ENCODE data around the gene DHX16. TPM values are rescaled to one million over a fixed set of nuclear protein-coding genes. Genes with fewer than 3 reads are reported as not detected.
A peak's percentile ranks its signal among the peaks of the same experiment; 100 is the strongest.

DHX16 gene
- total and polyA plus RNA-seq, 4 donors: 12.8 to 34.0 (median 23.7) TPM

GRCh38 chr6:30612687-30613248 lies 60.0 kb downstream of the DHX16 start:
- peak overlapping the region in 1 of 2 donors; percentile 85 for H3K27ac ChIP-seq (ENCODE audit: low read depth in 1 of 2, low read length in 2 of 2)
- intact Hi-C loops (cut with DNase I): loop anchor here (5.0 kb wide), 1 partner anchor 40 kb away; the partner anchor contains the start of gene ABCF1 (in 2 of the 2)
- peaks cover 2 to 5% of the 10 kb centered on the region in 2 donors for H3K4me1 ChIP-seq (ENCODE audit: control insufficient read depth in 1 of 2, insufficient read depth in 2 of 2, low read length in 2 of 2)
- ATAC-seq (ENCODE audit: low FRiP score): no peak
- H3K9me3 ChIP-seq (ENCODE audit: control insufficient read depth, low read length): no peaks in the 10 kb centered on the region
- H3K27me3 ChIP-seq (ENCODE audit: control insufficient read depth in 1 of 2, insufficient read depth in 2 of 2, low read length in 1 of 2): peaks cover 0 to 2% of the 10 kb centered on the region in 2 donors
- H3K4me3 ChIP-seq (ENCODE audit: low read length in 2 of 2): no peak overlapping the region
- WGBS, 2 donors: 17 to 22% methylated on average over 6 of the region's 6 CpGs
- peaks cover 5 to 14% of the 10 kb centered on the region in 2 donors for H3K36me3 ChIP-seq (ENCODE audit: control insufficient read depth in 1 of 2, insufficient read depth in 2 of 2, low read length in 1 of 2)
- no peak for DNase-seq

GRCh38 chr6:30612213-30612612 lies 60.6 kb downstream of the DHX16 start:
- Histone ChIP-seq H3K9me3 (ENCODE audit: control insufficient read depth, low read length) (no peaks in the 10 kb centered on the region), H3K36me3 (ENCODE audit: control insufficient read depth in 1 of 2, insufficient read depth in 2 of 2, low read length in 1 of 2) (peaks cover 5 to 16% of the 10 kb centered on the region in 2 donors), H3K4me3 (ENCODE audit: low read length in 2 of 2) (no peak overlapping the region), H3K27me3 (ENCODE audit: control insufficient read depth in 1 of 2, insufficient read depth in 2 of 2, low read length in 1 of 2) (peaks cover 0 to 2% of the 10 kb centered on the region in 2 donors), H3K4me1 (ENCODE audit: control insufficient read depth in 1 of 2, insufficient read depth in 2 of 2, low read length in 2 of 2) (peaks cover 2 to 5% of the 10 kb centered on the region in 2 donors), H3K27ac (ENCODE audit: low read depth in 1 of 2, low read length in 2 of 2) (no peak overlapping the region)
- intact Hi-C loops (cut with DNase I): loop anchor here (5.0 kb wide), 1 partner anchor 40 kb away; the partner anchor contains the start of gene ABCF1 (in 2 of the 2)
- no peak for DNase-seq
- ATAC-seq (ENCODE audit: low FRiP score): no peak
- 59 to 66% methylated on average over 1 of the region's 1 CpG for WGBS, 2 donors

GRCh38 chr6:30611856-30612194 lies 61.0 kb downstream of the DHX16 start:
- no peak overlapping the region for H3K27ac ChIP-seq (ENCODE audit: low read depth in 1 of 2, low read length in 2 of 2)

GRCh38 chr6:30611150-30611855 lies 61.5 kb downstream of the DHX16 start:
- H3K9me3 ChIP-seq (ENCODE audit: control insufficient read depth, low read length): no peaks in the 10 kb centered on the region
- DNase-seq (no peak), ATAC-seq (ENCODE audit: low FRiP score) (no peak)
- H3K27me3 ChIP-seq (ENCODE audit: control insufficient read depth in 1 of 2, insufficient read depth in 2 of 2, low read length in 1 of 2): peaks cover 0 to 2% of the 10 kb centered on the region in 2 donors
- intact Hi-C loops (cut with DNase I): loop anchor here (5.0 kb wide), 1 partner anchor 39 kb away; the partner anchor contains the start of gene ABCF1 (in 2 of the 2)
- no peak overlapping the region for H3K4me3 ChIP-seq (ENCODE audit: low read length in 2 of 2)
- 57 to 61% methylated on average over 9 of the region's 9 CpGs for WGBS, 2 donors
- peaks cover 2 to 5% of the 10 kb centered on the region in 2 donors for H3K4me1 ChIP-seq (ENCODE audit: control insufficient read depth in 1 of 2, insufficient read depth in 2 of 2, low read length in 2 of 2)
- H3K36me3 ChIP-seq (ENCODE audit: control insufficient read depth in 1 of 2, insufficient read depth in 2 of 2, low read length in 1 of 2): peaks cover 7 to 13% of the 10 kb centered on the region in 2 donors
- H3K27ac ChIP-seq (ENCODE audit: low read depth in 1 of 2, low read length in 2 of 2): no peak overlapping the region

More at GRCh38 chr6:30611856-30612194, 61.0 kb downstream of the DHX16 start:
- H3K27me3 ChIP-seq (ENCODE audit: control insufficient read depth in 1 of 2, insufficient read depth in 2 of 2, low read length in 1 of 2): peaks cover 0 to 2% of the 10 kb centered on the region in 2 donors
- no peak overlapping the region for H3K4me3 ChIP-seq (ENCODE audit: low read length in 2 of 2)
- 24 to 36% methylated on average over 2 of the region's 2 CpGs for WGBS, 2 donors
- ATAC-seq (ENCODE audit: low FRiP score) (no peak), DNase-seq (no peak)
- intact Hi-C loops (cut with DNase I): loop anchor here (5.0 kb wide), 1 partner anchor 40 kb away; the partner anchor contains the start of gene ABCF1 (in 2 of the 2)
- peaks cover 2 to 5% of the 10 kb centered on the region in 2 donors for H3K4me1 ChIP-seq (ENCODE audit: control insufficient read depth in 1 of 2, insufficient read depth in 2 of 2, low read length in 2 of 2)
- peaks cover 5 to 16% of the 10 kb centered on the region in 2 donors for H3K36me3 ChIP-seq (ENCODE audit: control insufficient read depth in 1 of 2, insufficient read depth in 2 of 2, low read length in 1 of 2)
- H3K9me3 ChIP-seq (ENCODE audit: control insufficient read depth, low read length): no peaks in the 10 kb centered on the region

GRCh38 chr6:30610065-30610464 lies 62.7 kb downstream of the DHX16 start:
- Histone ChIP-seq H3K4me3 (ENCODE audit: low read length in 2 of 2) (no peak overlapping the region), H3K36me3 (ENCODE audit: control insufficient read depth in 1 of 2, insufficient read depth in 2 of 2, low read length in 1 of 2) (peaks cover 13% of the 10 kb centered on the region in 2 donors), H3K27ac (ENCODE audit: low read depth in 1 of 2, low read length in 2 of 2) (no peak overlapping the region), H3K4me1 (ENCODE audit: control insufficient read depth in 1 of 2, insufficient read depth in 2 of 2, low read length in 2 of 2) (peaks cover 2 to 5% of the 10 kb centered on the region in 2 donors), H3K9me3 (ENCODE audit: control insufficient read depth, low read length) (no peaks in the 10 kb centered on the region), H3K27me3 (ENCODE audit: control insufficient read depth in 1 of 2, insufficient read depth in 2 of 2, low read length in 1 of 2) (peaks cover 0 to 2% of the 10 kb centered on the region in 2 donors)
- intact Hi-C loops (cut with DNase I): loop anchor here (5.0 kb wide), 1 partner anchor 38 kb away; the partner anchor contains the start of gene ABCF1 (in 2 of the 2)
- 52 to 67% methylated on average over 4 of the region's 4 CpGs for WGBS, 2 donors
- DNase-seq (no peak), ATAC-seq (ENCODE audit: low FRiP score) (no peak)

GRCh38 chr6:30603961-30604360 lies 68.8 kb downstream of the DHX16 start:
- DNase-seq (no peak), ATAC-seq (ENCODE audit: low FRiP score) (no peak)
- H3K36me3 ChIP-seq (ENCODE audit: control insufficient read depth in 1 of 2, insufficient read depth in 2 of 2, low read length in 1 of 2): peaks cover 25 to 33% of the 10 kb centered on the region in 2 donors
- H3K27me3 ChIP-seq (ENCODE audit: control insufficient read depth in 1 of 2, insufficient read depth in 2 of 2, low read length in 1 of 2): no peaks in the 10 kb centered on the region
- 93 to 94% methylated on average over 13 of the region's 13 CpGs for WGBS, 2 donors
- intact Hi-C loops (cut with DNase I): no loop called here
- H3K9me3 ChIP-seq (ENCODE audit: control insufficient read depth, low read length): no peaks in the 10 kb centered on the region
- H3K4me3 ChIP-seq (ENCODE audit: low read length in 2 of 2): no peak overlapping the region
- H3K27ac ChIP-seq (ENCODE audit: low read depth in 1 of 2, low read length in 2 of 2): no peak overlapping the region
- no peaks in the 10 kb centered on the region for H3K4me1 ChIP-seq (ENCODE audit: control insufficient read depth in 1 of 2, insufficient read depth in 2 of 2, low read length in 2 of 2)

Other genes with a start within 250 kb of the DHX16 start
- gene HLA-E, start 183.5 kb downstream of the DHX16 start, total RNA-seq: 100 to 1,000 TPM; 373 to 506 TPM
- gene HLA-E, start 183.5 kb downstream of the DHX16 start, polyA plus RNA-seq: 100 to 1,000 TPM; 148 to 328 TPM
- gene GNL1, start 116.5 kb downstream of the DHX16 start, total RNA-seq: 10 to 100 TPM; 73.7 to 76.9 TPM
- 100 to 1,000 TPM in 1 of 2 donors, 10 to 100 TPM in 1; 52.6 to 116 TPM for gene GNL1, start 116.5 kb downstream of the DHX16 start, polyA plus RNA-seq
- gene PRR3, start 115.7 kb downstream of the DHX16 start, total RNA-seq: 10 to 100 TPM in 1 of 2 donors, 1 to 10 TPM in 1; 7.5 to 11.6 TPM
- 1 to 10 TPM; 4.1 to 9.5 TPM for gene PRR3, start 115.7 kb downstream of the DHX16 start, polyA plus RNA-seq
- 10 to 100 TPM; 35.4 to 41.2 TPM for gene ABCF1, start 101.6 kb downstream of the DHX16 start, total RNA-seq
- 10 to 100 TPM; 20.6 to 22.3 TPM for gene ABCF1, start 101.6 kb downstream of the DHX16 start, polyA plus RNA-seq
- gene PPP1R10, start 55.8 kb downstream of the DHX16 start, total RNA-seq: 10 to 100 TPM; 69.9 to 83.8 TPM
- 10 to 100 TPM in 1 of 2 donors, 1 to 10 TPM in 1; 8.6 to 13.2 TPM for gene PPP1R10, start 55.8 kb downstream of the DHX16 start, polyA plus RNA-seq
- gene MRPS18B, start 55.2 kb downstream of the DHX16 start, total RNA-seq: 10 to 100 TPM; 26.6 to 29.8 TPM
- 10 to 100 TPM; 38.2 to 45.6 TPM for gene MRPS18B, start 55.2 kb downstream of the DHX16 start, polyA plus RNA-seq
- gene ATAT1, start 46.1 kb downstream of the DHX16 start, total RNA-seq: 10 to 100 TPM in 1 of 2 donors, 1 to 10 TPM in 1; 5.8 to 12.9 TPM
- 1 to 10 TPM; 6.4 to 7.7 TPM for gene ATAT1, start 46.1 kb downstream of the DHX16 start, polyA plus RNA-seq
- 10 to 100 TPM in 1 of 2 donors, 1 to 10 TPM in 1; 9.7 to 19.9 TPM for gene C6orf136, start 25.9 kb downstream of the DHX16 start, total RNA-seq
- gene C6orf136, start 25.9 kb downstream of the DHX16 start, polyA plus RNA-seq: 10 to 100 TPM; 18.8 to 21.0 TPM
- 100 to 1,000 TPM; 130 to 134 TPM for gene PPP1R18, start 13.6 kb upstream of the DHX16 start, total RNA-seq
- 10 to 100 TPM; 68.5 to 83.3 TPM for gene PPP1R18, start 13.6 kb upstream of the DHX16 start, polyA plus RNA-seq
- 10 to 100 TPM; 13.0 to 15.0 TPM for gene NRM, start 18.0 kb upstream of the DHX16 start, total RNA-seq
- gene NRM, start 18.0 kb upstream of the DHX16 start, polyA plus RNA-seq: 10 to 100 TPM in 1 of 2 donors, 1 to 10 TPM in 1; 5.6 to 19.6 TPM
- 10 to 100 TPM; 31.4 to 33.3 TPM for gene MDC1, start 44.3 kb upstream of the DHX16 start, total RNA-seq
- 10 to 100 TPM in 1 of 2 donors, 1 to 10 TPM in 1; 7.4 to 34.5 TPM for gene MDC1, start 44.3 kb upstream of the DHX16 start, polyA plus RNA-seq
- gene TUBB, start 47.3 kb upstream of the DHX16 start, total RNA-seq: 100 to 1,000 TPM; 264 to 324 TPM
- 100 to 1,000 TPM in 1 of 2 donors, 10 to 100 TPM in 1; 99.5 to 189 TPM for gene TUBB, start 47.3 kb upstream of the DHX16 start, polyA plus RNA-seq
- gene FLOT1, start 69.7 kb upstream of the DHX16 start, total RNA-seq: 100 to 1,000 TPM; 172 to 222 TPM
- gene FLOT1, start 69.7 kb upstream of the DHX16 start, polyA plus RNA-seq: 100 to 1,000 TPM; 153 to 213 TPM
- gene IER3, start 71.5 kb upstream of the DHX16 start, total RNA-seq: 10 to 100 TPM; 62.0 to 72.9 TPM
- 10 to 100 TPM; 17.8 to 88.8 TPM for gene IER3, start 71.5 kb upstream of the DHX16 start, polyA plus RNA-seq
- 10 to 100 TPM; 29.5 to 32.0 TPM for gene DDR1, start 211.5 kb upstream of the DHX16 start, total RNA-seq
- gene DDR1, start 211.5 kb upstream of the DHX16 start, polyA plus RNA-seq: 10 to 100 TPM in 1 of 2 donors, 1 to 10 TPM in 1; 6.8 to 15.4 TPM
- 10 to 100 TPM; 31.2 to 37.0 TPM for gene GTF2H4, start 235.2 kb upstream of the DHX16 start, total RNA-seq
- gene GTF2H4, start 235.2 kb upstream of the DHX16 start, polyA plus RNA-seq: 10 to 100 TPM in 1 of 2 donors, 1 to 10 TPM in 1; 3.9 to 88.2 TPM
- 10 to 100 TPM; 16.0 to 19.1 TPM for gene VARS2, start 241.2 kb upstream of the DHX16 start, total RNA-seq
- 10 to 100 TPM in 1 of 2 donors, 1 to 10 TPM in 1; 9.6 to 65.7 TPM for gene VARS2, start 241.2 kb upstream of the DHX16 start, polyA plus RNA-seq

Data from aorta (tissue), 5 donors.